ENCODE data around the gene CORO2B.
"Not testable (repeated sequence)": the region's sequence is repeated elsewhere in the genome, so short reads cannot be mapped to it uniquely, and the experiment has no call there.

Gene CORO2B

GRCh38 chr15:68734352-68734751 lies 155.6 kb downstream of the CORO2B start:
- Histone ChIP-seq H3K9me3 (ENCODE audit: control insufficient read depth in 1 of 2, low read length in 2 of 2) (no peaks in the 10 kb centered on the region), H3K27ac (ENCODE audit: low read length) (no peak overlapping the region), H3K4me1 (ENCODE audit: control insufficient read depth in 1 of 2, insufficient read depth in 2 of 2, low read length in 2 of 2) (peaks cover 5 to 16% of the 10 kb centered on the region in 2 donors), H3K4me3 (ENCODE audit: low read depth in 1 of 2, low read length in 2 of 2) (no peak overlapping the region), H3K36me3 (ENCODE audit: control insufficient read depth in 1 of 2, insufficient read depth in 2 of 2, low read length in 2 of 2) (no peaks in the 10 kb centered on the region), H3K27me3 (ENCODE audit: low read depth, low read length) (no peaks in the 10 kb centered on the region)

GRCh38 chr15:68734881-68735280 lies 156.1 kb downstream of the CORO2B start:
- Histone ChIP-seq H3K4me1 (ENCODE audit: control insufficient read depth in 1 of 2, insufficient read depth in 2 of 2, low read length in 2 of 2) (peaks cover 5 to 15% of the 10 kb centered on the region in 2 donors), H3K4me3 (ENCODE audit: low read depth in 1 of 2, low read length in 2 of 2) (no peak overlapping the region)

DNA sequence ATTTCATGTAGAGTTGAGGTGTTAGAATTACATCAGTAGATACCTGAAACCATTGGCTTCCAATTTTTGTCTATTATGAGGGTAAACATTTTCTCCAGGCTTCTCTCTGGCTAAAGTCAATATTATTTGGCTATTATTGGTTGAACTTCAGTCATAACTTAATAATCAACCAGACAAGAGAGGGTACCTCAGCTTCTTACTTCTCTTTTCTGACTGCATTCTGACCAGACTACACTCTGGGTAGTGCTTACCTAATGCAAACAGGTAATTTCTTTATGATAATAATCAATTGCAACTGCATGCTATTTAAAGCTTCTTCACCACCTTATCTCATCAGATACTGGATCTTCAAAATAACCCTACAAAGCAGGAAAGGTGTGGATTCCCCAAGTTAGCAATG lies 156.8 kb downstream of the CORO2B start:
- H3K9me3 ChIP-seq (ENCODE audit: control insufficient read depth in 1 of 2, low read length in 2 of 2) = no peaks in the 10 kb centered on the region
- H3K27me3 ChIP-seq (ENCODE audit: low read depth, low read length) = no peaks in the 10 kb centered on the region
- H3K4me1 ChIP-seq (ENCODE audit: control insufficient read depth in 1 of 2, insufficient read depth in 2 of 2, low read length in 2 of 2) = peaks cover 0 to 8% of the 10 kb centered on the region in 2 donors
- H3K36me3 ChIP-seq (ENCODE audit: control insufficient read depth in 1 of 2, insufficient read depth in 2 of 2, low read length in 2 of 2) = no peaks in the 10 kb centered on the region
- no peak overlapping the region for H3K27ac ChIP-seq (ENCODE audit: low read length)
- H3K4me3 ChIP-seq (ENCODE audit: low read depth in 1 of 2, low read length in 2 of 2) = no peak overlapping the region

More at GRCh38 chr15:68734881-68735280, 156.1 kb downstream of the CORO2B start:
- Histone ChIP-seq H3K9me3 (ENCODE audit: control insufficient read depth in 1 of 2, low read length in 2 of 2) (no peaks in the 10 kb centered on the region), H3K36me3 (ENCODE audit: control insufficient read depth in 1 of 2, insufficient read depth in 2 of 2, low read length in 2 of 2) (no peaks in the 10 kb centered on the region), H3K27ac (ENCODE audit: low read length) (no peak overlapping the region), H3K27me3 (ENCODE audit: low read depth, low read length) (no peaks in the 10 kb centered on the region)

GRCh38 chr15:68739390-68740080 lies 160.7 kb downstream of the CORO2B start:
- H3K36me3 ChIP-seq (ENCODE audit: control insufficient read depth in 1 of 2, insufficient read depth in 2 of 2, low read length in 2 of 2) = no peaks in the 10 kb centered on the region
- H3K9me3 ChIP-seq (ENCODE audit: control insufficient read depth in 1 of 2, low read length in 2 of 2) = no peaks in the 10 kb centered on the region
- no peak overlapping the region for H3K27ac ChIP-seq (ENCODE audit: low read length)
- H3K4me1 ChIP-seq (ENCODE audit: control insufficient read depth in 1 of 2, insufficient read depth in 2 of 2, low read length in 2 of 2) = no peaks in the 10 kb centered on the region
- H3K27me3 ChIP-seq (ENCODE audit: low read depth, low read length) = no peaks in the 10 kb centered on the region
- no peak overlapping the region for H3K4me3 ChIP-seq (ENCODE audit: low read depth in 1 of 2, low read length in 2 of 2)

DNA sequence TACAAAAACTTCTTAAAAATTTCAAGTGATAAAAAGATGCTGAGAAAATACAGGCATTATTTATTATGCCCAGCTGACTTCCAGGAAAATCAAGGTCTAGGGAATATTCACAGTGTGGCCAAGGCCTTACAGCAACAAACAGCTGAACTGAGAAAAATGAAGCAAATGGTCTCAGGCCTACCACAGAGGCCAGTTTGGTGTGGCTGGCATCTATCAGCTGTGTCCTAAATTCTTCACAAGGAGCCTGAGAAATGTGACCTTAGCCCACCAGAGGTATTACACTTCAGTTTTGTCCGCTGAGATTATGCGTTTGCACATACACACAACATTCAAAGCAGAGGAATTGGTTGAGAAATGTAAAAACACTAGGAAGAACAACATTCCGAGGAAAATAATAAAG lies 164.5 kb downstream of the CORO2B start:
- H3K4me1 ChIP-seq (ENCODE audit: control insufficient read depth in 1 of 2, insufficient read depth in 2 of 2, low read length in 2 of 2) = no peaks in the 10 kb centered on the region
- no peak overlapping the region for H3K4me3 ChIP-seq (ENCODE audit: low read depth in 1 of 2, low read length in 2 of 2)
- no peaks in the 10 kb centered on the region for H3K27me3 ChIP-seq (ENCODE audit: low read depth, low read length)
- H3K27ac ChIP-seq (ENCODE audit: low read length) = no peak overlapping the region
- no peaks in the 10 kb centered on the region for H3K36me3 ChIP-seq (ENCODE audit: control insufficient read depth in 1 of 2, insufficient read depth in 2 of 2, low read length in 2 of 2)
- H3K9me3 ChIP-seq (ENCODE audit: control insufficient read depth in 1 of 2, low read length in 2 of 2) = no peaks in the 10 kb centered on the region

DNA sequence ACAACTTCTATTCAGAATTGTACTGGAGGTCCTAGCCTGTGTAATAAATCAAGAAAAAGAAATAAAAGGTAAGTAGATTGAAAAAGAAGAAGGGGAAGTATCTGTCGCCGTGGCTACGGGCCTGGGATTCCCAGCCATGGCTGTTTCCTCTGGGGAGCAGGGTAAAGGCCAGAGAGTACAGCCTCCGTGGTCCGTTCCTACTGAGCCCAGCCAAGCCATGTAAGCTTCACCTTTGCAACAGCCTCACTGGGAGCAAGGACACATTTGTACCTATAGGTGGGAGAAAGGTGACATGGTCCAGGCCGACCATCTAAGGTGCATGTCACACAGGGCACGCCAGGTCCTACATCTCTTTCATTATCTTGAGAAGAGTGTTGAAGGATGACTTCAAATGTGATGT lies 170.6 kb downstream of the CORO2B start:
- H3K27me3 ChIP-seq (ENCODE audit: low read depth, low read length) = no peaks in the 10 kb centered on the region
- no peaks in the 10 kb centered on the region for H3K4me1 ChIP-seq (ENCODE audit: control insufficient read depth in 1 of 2, insufficient read depth in 2 of 2, low read length in 2 of 2)
- H3K4me3 ChIP-seq (ENCODE audit: low read depth in 1 of 2, low read length in 2 of 2) = no peak overlapping the region
- no peaks in the 10 kb centered on the region for H3K36me3 ChIP-seq (ENCODE audit: control insufficient read depth in 1 of 2, insufficient read depth in 2 of 2, low read length in 2 of 2)
- peaks cover 0 to 4% of the 10 kb centered on the region in 2 donors for H3K9me3 ChIP-seq (ENCODE audit: control insufficient read depth in 1 of 2, low read length in 2 of 2)
- no peak overlapping the region for H3K27ac ChIP-seq (ENCODE audit: low read length)

GRCh38 chr15:68749793-68750192 lies 171.0 kb downstream of the CORO2B start:
- Histone ChIP-seq H3K9me3 (ENCODE audit: control insufficient read depth in 1 of 2, low read length in 2 of 2) (peaks cover 0 to 4% of the 10 kb centered on the region in 2 donors), H3K4me3 (ENCODE audit: low read depth in 1 of 2, low read length in 2 of 2) (no peak overlapping the region), H3K4me1 (ENCODE audit: control insufficient read depth in 1 of 2, insufficient read depth in 2 of 2, low read length in 2 of 2) (no peaks in the 10 kb centered on the region), H3K27ac (ENCODE audit: low read length) (no peak overlapping the region), H3K36me3 (ENCODE audit: control insufficient read depth in 1 of 2, insufficient read depth in 2 of 2, low read length in 2 of 2) (no peaks in the 10 kb centered on the region), H3K27me3 (ENCODE audit: low read depth, low read length) (no peaks in the 10 kb centered on the region)

DNA sequence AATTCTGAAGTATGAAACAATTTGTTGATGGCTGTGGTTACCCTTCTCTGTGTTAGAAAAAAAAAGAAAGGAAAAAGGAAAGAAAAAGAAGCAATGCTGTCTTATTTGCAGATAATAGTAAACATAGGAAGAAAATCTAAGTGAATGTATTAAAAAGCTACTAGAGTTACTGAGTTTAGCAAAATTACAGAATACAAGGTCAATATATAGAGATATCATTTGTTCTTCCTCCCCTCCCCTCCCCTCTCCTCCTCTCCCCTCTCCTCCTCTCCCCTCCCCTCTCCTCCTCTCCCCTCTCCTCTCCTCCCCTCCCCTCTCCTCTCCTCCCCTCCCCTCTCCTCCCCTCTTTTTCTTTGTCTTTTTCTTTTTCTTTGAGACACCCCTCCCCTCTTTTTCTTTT lies 172.8 kb downstream of the CORO2B start:
- H3K4me3 ChIP-seq (ENCODE audit: low read depth in 1 of 2, low read length in 2 of 2) = no peak overlapping the region
- no peaks in the 10 kb centered on the region for H3K4me1 ChIP-seq (ENCODE audit: control insufficient read depth in 1 of 2, insufficient read depth in 2 of 2, low read length in 2 of 2)
- no peaks in the 10 kb centered on the region for H3K27me3 ChIP-seq (ENCODE audit: low read depth, low read length)
- peaks cover 0 to 4% of the 10 kb centered on the region in 2 donors for H3K9me3 ChIP-seq (ENCODE audit: control insufficient read depth in 1 of 2, low read length in 2 of 2)
- no peaks in the 10 kb centered on the region for H3K36me3 ChIP-seq (ENCODE audit: control insufficient read depth in 1 of 2, insufficient read depth in 2 of 2, low read length in 2 of 2)
- no peak overlapping the region for H3K27ac ChIP-seq (ENCODE audit: low read length)

DNA sequence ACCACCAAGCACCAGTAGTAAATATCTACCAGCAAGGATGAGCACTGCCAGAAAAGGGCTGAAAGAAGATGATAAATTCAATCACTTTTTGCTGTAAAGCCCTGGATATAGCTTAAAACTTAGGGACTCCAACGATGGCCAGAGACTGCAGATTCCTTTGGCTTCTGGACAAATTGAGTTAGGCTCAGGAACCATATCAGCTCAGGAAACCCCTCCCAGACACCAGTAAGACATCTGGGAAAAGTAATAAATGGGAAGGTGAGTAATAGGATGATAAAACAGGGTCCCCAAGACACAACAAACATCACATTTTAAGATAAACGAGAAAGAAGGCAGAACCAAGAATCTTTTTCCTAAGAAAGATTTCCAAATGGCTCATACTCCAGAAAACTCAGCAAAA lies 176.9 kb downstream of the CORO2B start:
- no peak overlapping the region for H3K27ac ChIP-seq (ENCODE audit: low read length)

GRCh38 chr15:68759982-68760579 lies 181.3 kb downstream of the CORO2B start:
- not testable (repeated sequence) for H3K36me3 ChIP-seq (ENCODE audit: control insufficient read depth in 1 of 2, insufficient read depth in 2 of 2, low read length in 2 of 2); H3K4me3 ChIP-seq (ENCODE audit: low read depth in 1 of 2, low read length in 2 of 2); H3K27me3 ChIP-seq (ENCODE audit: low read depth, low read length); H3K9me3 ChIP-seq (ENCODE audit: control insufficient read depth in 1 of 2, low read length in 2 of 2); H3K4me1 ChIP-seq (ENCODE audit: control insufficient read depth in 1 of 2, insufficient read depth in 2 of 2, low read length in 2 of 2); H3K27ac ChIP-seq (ENCODE audit: low read length)

More for the DNA sequence above, 176.9 kb downstream of the CORO2B start:
- H3K27me3 ChIP-seq (ENCODE audit: low read depth, low read length) = no peaks in the 10 kb centered on the region
- no peaks in the 10 kb centered on the region for H3K4me1 ChIP-seq (ENCODE audit: control insufficient read depth in 1 of 2, insufficient read depth in 2 of 2, low read length in 2 of 2)
- no peak overlapping the region for H3K4me3 ChIP-seq (ENCODE audit: low read depth in 1 of 2, low read length in 2 of 2)
- no peaks in the 10 kb centered on the region for H3K9me3 ChIP-seq (ENCODE audit: control insufficient read depth in 1 of 2, low read length in 2 of 2)
- H3K36me3 ChIP-seq (ENCODE audit: control insufficient read depth in 1 of 2, insufficient read depth in 2 of 2, low read length in 2 of 2) = no peaks in the 10 kb centered on the region

DNA sequence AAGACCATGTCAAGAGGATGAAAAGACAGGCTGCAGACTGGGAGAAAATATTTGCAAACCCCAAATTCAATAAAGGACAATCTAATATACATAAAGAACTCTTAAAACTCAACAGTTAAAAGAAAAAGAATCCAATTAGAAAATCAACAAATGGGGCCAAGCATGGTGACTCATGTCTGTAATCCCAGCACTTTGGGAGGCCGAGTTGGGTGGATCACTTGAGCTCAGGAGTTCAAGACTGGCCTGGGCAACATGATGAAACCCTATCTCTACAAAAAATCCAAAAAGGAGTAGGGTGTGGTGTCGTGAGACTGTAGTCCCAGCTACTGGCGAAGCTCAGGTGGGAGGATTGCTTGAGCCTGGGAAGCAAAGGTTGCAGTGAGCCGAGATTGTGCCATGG lies 184.3 kb downstream of the CORO2B start:
- H3K36me3 ChIP-seq (ENCODE audit: control insufficient read depth in 1 of 2, insufficient read depth in 2 of 2, low read length in 2 of 2) = no peaks in the 10 kb centered on the region
- H3K4me3 ChIP-seq (ENCODE audit: low read depth in 1 of 2, low read length in 2 of 2) = no peak overlapping the region
- H3K27me3 ChIP-seq (ENCODE audit: low read depth, low read length) = no peaks in the 10 kb centered on the region
- no peak overlapping the region for H3K27ac ChIP-seq (ENCODE audit: low read length)
- H3K9me3 ChIP-seq (ENCODE audit: control insufficient read depth in 1 of 2, low read length in 2 of 2) = no peaks in the 10 kb centered on the region
- H3K4me1 ChIP-seq (ENCODE audit: control insufficient read depth in 1 of 2, insufficient read depth in 2 of 2, low read length in 2 of 2) = no peaks in the 10 kb centered on the region

- H3K4me3 ChIP-seq (ENCODE audit: low read depth in 1 of 2, low read length in 2 of 2) = no peak overlapping the region
- no peaks in the 10 kb centered on the region for H3K36me3 ChIP-seq (ENCODE audit: control insufficient read depth in 1 of 2, insufficient read depth in 2 of 2, low read length in 2 of 2)
- H3K9me3 ChIP-seq (ENCODE audit: control insufficient read depth in 1 of 2, low read length in 2 of 2) = no peaks in the 10 kb centered on the region
- H3K27me3 ChIP-seq (ENCODE audit: low read depth, low read length) = no peaks in the 10 kb centered on the region
- H3K27ac ChIP-seq (ENCODE audit: low read length) = no peak overlapping the region
- H3K4me1 ChIP-seq (ENCODE audit: control insufficient read depth in 1 of 2, insufficient read depth in 2 of 2, low read length in 2 of 2) = no peaks in the 10 kb centered on the region
These were observed 185.3 kb downstream of the CORO2B start for GRCh38 chr15:68764090-68764489.
